Astrocyte (in vitro differentiated cells and primary cell): ENCODE measurements around the gene FAM222A.

Experiments
- CTCF ChIP-seq: IDR thresholded peaks from 2 replicates; pipeline ENCODE4 v1.5.1; 2011; ENCODE audit warnings: low read depth, mild to moderate bottlenecking, inconsistent platforms, low read length, moderate library complexity; ENCODE audit not compliant: insufficient read depth
- EZH2 ChIP-seq: IDR thresholded peaks from 2 replicates; pipeline ENCODE4 v1.6.1; 2012; ENCODE audit warnings: mild to moderate bottlenecking, low read length, inconsistent platforms; ENCODE audit not compliant: insufficient read depth

GRCh38 chr12:109741970-109742703 lies 28.5 kb downstream of the FAM222A start:
- TF ChIP-seq CTCF (no peak), EZH2 (no peak)
